SJSA1 (cell line): ENCODE results near the gene ZNF860. TPM values are rescaled to one million over a fixed set of nuclear protein-coding genes. Genes with fewer than 3 reads are reported as not detected.

Experiments
- DNase-seq, 2 experiments: peaks; one replicate each; pipeline ENCODE4 v3.0.0-alpha.2; 2015 to 2020; ENCODE audit warnings: low spot score in 2 of 2, low read depth in 1 of 2
- H3K27ac ChIP-seq: fragments of 250-450 bp; sonication (Bioruptor Pico); 2 replicates; pipeline ENCODE4 v1.5.1; 2020; ENCODE audit warnings: mild to moderate bottlenecking, moderate library complexity
- H3K27me3 ChIP-seq: fragments of 250-450 bp; sonication (Bioruptor Pico); replicated peaks from 2 replicates; pipeline ENCODE4 v1.5.1; 2020; ENCODE audit warnings: mild to moderate bottlenecking, moderate library complexity
- H3K36me3 ChIP-seq: fragments of 250-450 bp; sonication (Bioruptor Pico); 2 replicates; pipeline ENCODE4 v1.5.1; 2020; ENCODE audit warnings: mild to moderate bottlenecking
- H3K4me1 ChIP-seq: fragments of 250-450 bp; sonication (Bioruptor Pico); replicated peaks from 2 replicates; pipeline ENCODE4 v1.6.1; 2021; ENCODE audit warnings: mild to moderate bottlenecking
- H3K4me3 ChIP-seq: fragments of 250-450 bp; sonication (Bioruptor Pico); 2 replicates; pipeline ENCODE4 v1.5.1; 2020; ENCODE audit warnings: mild to moderate bottlenecking
- H3K9me3 ChIP-seq: fragments of 250-450 bp; sonication (Bioruptor Pico); replicated peaks from 2 replicates; pipeline ENCODE4 v1.5.1; 2020; ENCODE audit warnings: mild to moderate bottlenecking
- total RNA-seq: library from RNA; depleted of rRNA; stranded (reverse); fragments of >200 nt; shearing (Covaris generic); gene quantifications from 2 replicates; pipeline ENCODE4 v1.2.3, GENCODE V29; 2014; rRNA removed

ZNF860 gene
- total RNA-seq: 0.53 TPM in 1 of 2 replicates, not detected in the other

DNA sequence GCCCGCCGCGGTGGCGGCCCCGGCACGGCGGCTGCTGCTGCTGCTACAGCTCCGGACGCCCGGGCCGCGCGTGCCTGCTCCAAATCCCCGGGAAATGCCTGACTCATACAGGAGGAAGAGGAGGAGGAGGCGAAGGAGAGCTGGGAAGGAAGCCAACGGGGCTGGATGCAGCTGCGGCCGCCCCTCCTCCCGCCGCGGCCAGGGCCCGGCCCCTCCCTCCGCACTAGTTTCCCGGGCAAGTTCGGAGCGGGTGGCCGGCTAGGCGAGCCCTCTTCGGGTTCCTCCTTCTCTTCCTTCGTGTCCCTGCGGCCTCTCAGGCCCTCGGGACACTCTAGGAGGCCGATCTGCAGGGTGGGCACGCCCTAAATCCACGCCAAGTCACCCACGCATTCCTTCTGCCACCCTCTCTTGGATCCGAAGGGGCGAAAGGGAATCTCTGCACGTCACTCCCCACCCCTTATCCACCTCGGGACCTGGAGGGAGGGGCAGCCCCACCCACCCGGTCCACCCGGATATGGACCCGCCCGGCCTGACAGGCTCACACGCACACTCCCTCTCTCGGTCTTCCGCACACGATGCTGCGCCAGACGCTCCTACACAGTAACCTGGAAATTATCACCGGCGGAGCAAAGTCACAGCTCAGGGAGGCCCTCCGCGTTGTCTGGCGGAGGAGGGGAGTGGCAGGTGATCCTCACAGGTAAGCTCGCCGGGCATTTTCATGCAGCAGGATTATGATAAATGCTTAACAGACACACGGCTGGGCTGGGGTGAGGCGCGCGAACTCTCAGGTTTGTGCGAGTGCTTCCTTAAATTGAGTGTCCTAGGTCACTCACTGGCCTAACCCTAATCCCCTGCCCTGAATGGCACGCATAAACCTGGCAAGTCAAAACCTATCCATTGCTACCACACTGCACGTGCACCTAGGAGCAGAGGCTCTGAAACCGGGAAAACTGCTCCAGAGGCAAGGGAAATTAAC lies at the start of gene ZNF860, which contains the start of gene OSBPL10:
Gene ZNF860 (plus strand): TSS at position 545 of the 976 bp plus-strand sequence. CDS start 7,330 bp downstream, outside the sequence.
Gene OSBPL10 (minus strand): TSS at position 57 of the 976 bp plus-strand sequence. CDS start 83 bp downstream, outside the sequence.
- Histone ChIP-seq H3K4me1 (peaks cover 7% of the 10 kb centered on the region), H3K27ac (peak within 1 kb of the TSS; percentile 52), H3K27me3 (no peaks in the 10 kb centered on the region), H3K36me3 (no peaks in the 10 kb centered on the region), H3K9me3 (no peaks in the 10 kb centered on the region), H3K4me3 (peak within 1 kb of the TSS; percentile 74)
- peak; percentile 84 to 88 for DNase-seq

DNA sequence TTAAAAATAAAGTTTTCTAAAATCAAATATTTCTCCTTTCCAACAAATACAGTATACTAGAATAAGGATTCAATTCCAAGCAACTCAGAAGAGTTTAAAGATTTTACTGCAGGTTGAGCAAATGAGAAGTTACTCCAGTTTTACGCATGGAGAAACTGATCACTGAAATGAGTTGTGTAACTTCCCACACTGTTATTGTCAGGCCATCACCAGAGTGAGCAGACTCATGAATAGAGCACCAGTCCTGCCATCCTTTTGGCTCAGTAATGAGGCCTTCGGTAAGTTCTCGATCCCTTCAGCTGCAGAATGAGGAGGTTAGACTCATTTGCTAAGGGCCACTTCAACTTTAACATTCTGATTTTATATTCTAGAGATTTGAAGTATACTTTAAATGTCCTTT lies 48.6 kb upstream of the ZNF860 start:
- no peak for DNase-seq
- no peaks in the 10 kb centered on the region for H3K36me3 ChIP-seq
- H3K27ac ChIP-seq: no peak overlapping the region

DNA sequence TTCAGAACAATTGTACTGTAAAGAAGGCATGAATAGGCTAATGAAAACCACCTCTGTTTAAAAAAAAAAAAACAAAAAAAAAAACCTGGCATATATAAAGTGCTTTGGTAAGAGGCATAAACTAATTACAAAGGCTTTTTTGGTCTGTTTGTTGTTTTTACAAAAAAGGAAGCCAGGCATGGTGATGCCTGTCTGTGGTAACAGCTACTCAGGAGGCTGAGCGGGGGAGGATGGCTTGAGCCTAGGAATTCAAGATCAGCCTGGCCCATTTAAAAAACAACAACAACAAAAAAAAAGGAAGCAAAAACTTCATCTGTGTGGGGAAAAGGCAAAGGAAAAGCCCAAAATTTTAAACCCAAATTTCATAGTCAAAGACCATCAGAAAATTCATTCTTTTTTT lies 47.5 kb upstream of the ZNF860 start:
- Histone ChIP-seq H3K9me3 (no peaks in the 10 kb centered on the region), H3K4me1 (peaks cover 7% of the 10 kb centered on the region; the same call in 1 of the 2 replicates), H3K27ac (no peak overlapping the region), H3K27me3 (no peaks in the 10 kb centered on the region), H3K4me3 (no peak overlapping the region), H3K36me3 (no peaks in the 10 kb centered on the region)
- DNase-seq: peak; percentile 33 to 41

More for the DNA sequence above, 48.6 kb upstream of the ZNF860 start:
- Histone ChIP-seq H3K9me3 (no peaks in the 10 kb centered on the region), H3K4me1 (peaks cover 7% of the 10 kb centered on the region; the same call in 1 of the 2 replicates), H3K4me3 (no peak overlapping the region), H3K27me3 (no peaks in the 10 kb centered on the region)

DNA sequence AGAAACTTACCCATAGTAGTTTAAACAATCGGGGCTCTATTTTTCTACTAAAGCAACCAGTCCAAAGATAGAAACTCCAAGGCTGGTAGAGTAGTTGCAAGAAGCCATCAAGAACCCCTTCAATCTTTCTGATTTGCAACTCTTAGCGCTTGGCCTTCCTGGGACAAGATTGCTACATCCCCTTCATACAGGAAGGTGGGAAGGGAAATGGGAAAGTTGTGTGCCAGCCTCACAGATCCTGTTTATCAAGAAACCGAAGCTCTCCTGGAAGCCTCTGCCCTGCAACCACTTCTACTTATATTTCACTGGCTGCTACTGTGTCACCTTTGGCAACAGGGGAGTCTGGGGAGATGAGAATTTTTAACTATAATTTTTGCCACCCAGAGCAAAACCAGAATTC lies 46.7 kb upstream of the ZNF860 start:
- no peak for DNase-seq
- Histone ChIP-seq H3K27me3 (no peaks in the 10 kb centered on the region), H3K4me1 (peaks cover 7% of the 10 kb centered on the region; the same call in 1 of the 2 replicates), H3K36me3 (no peaks in the 10 kb centered on the region), H3K9me3 (no peaks in the 10 kb centered on the region), H3K27ac (no peak overlapping the region), H3K4me3 (no peak overlapping the region)

DNA sequence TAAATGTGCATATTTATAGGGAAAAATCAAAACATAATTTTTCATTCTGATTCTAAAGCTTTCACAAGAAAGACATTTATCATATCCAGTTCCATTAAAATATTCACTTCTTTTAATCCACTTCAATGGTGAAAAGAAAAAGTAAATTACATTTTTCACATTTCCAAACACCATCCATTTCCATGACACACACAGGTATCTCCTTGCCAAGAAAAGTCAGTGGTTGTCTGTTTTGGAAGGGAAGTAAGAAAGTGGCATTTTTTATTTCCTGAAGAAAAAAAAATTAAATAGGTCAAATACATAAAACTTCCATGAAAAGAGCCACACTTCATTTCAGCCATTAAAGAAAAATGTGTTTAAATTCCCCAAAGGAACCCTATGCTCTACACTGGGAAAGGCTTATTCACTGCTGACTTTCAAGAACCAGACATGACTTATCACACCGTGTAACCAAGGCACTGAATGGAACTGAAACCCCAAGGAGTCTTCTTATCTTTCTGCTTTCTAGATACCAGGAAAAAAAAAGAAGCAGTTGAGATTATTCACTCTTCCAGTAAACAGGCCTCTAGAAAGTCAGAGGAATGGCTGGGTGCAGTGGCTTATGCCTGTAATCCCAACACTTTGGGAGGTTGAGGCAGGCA lies 45.0 kb upstream of the ZNF860 start:
- Histone ChIP-seq H3K36me3 (no peaks in the 10 kb centered on the region), H3K9me3 (no peaks in the 10 kb centered on the region), H3K27me3 (no peaks in the 10 kb centered on the region), H3K4me3 (no peak overlapping the region), H3K27ac (no peak overlapping the region), H3K4me1 (peaks cover 10% of the 10 kb centered on the region; the same call in 1 of the 2 replicates)
- no peak for DNase-seq

DNA sequence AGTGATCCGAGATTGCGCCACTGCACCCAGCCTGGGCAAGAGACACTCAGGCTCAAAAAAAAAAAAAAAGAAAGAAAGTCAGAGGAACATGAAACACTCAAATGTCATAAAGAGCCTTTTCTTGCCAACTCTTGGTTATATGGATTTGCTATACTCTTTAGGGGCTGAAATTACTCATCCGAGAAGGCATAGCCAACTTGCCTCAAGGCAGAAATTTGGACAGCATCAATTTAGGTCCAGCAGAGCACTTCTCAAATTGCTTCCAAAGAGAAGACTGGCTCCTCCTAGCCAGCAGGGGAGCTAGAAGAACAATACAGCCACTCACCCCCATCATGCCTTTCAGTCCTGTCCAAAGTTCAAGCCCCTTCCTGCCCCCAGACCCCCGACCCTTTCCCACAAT lies 44.3 kb upstream of the ZNF860 start:
- Histone ChIP-seq H3K4me1 (peaks cover 10% of the 10 kb centered on the region; the same call in 1 of the 2 replicates), H3K4me3 (no peak overlapping the region), H3K27me3 (no peaks in the 10 kb centered on the region), H3K27ac (no peak overlapping the region), H3K9me3 (no peaks in the 10 kb centered on the region), H3K36me3 (no peaks in the 10 kb centered on the region)
- no peak for DNase-seq

DNA sequence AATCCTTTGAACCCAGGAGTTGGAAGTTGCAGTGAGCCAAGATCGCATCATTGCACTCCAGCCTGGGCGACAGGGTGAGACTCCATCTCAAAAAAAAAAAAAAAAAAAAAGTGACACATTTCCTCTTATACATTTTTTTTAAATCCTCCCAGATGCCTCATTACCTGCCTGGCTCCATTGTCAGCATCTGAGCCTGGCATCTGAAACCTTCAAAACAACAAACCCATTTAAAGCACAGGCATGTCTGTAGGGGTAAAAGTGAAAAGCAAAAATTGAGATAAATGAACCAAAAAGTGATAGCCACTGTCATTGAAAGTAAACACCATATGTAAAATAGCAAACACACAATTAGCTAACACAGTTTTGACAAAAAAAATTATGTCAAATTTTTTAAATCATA lies 39.1 kb upstream of the ZNF860 start:
- no peak for DNase-seq
- Histone ChIP-seq H3K36me3 (no peaks in the 10 kb centered on the region), H3K4me3 (no peak overlapping the region), H3K27ac (no peak overlapping the region), H3K27me3 (no peaks in the 10 kb centered on the region), H3K9me3 (no peaks in the 10 kb centered on the region), H3K4me1 (0 out of 2 replicates have a peak, but pooled peaks cover 3% of the 10 kb centered on the region)

DNA sequence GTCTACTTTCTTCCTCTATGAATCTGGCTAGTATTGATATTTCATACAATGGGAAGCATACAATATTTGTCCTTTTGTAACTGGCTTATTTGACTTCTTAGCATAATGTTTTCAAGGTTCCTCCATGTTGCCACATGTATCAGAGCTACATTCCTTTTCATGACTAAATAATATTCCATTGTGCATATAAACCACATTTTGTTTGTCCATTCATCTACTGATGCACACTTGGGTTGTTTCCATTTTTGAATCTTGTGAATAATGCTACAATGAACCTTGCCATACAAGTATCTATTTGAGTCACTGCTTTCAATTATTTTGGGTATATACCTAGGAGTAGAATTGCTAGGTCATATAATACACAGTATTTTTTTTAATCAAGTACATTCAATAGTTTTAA lies 38.5 kb upstream of the ZNF860 start:
- H3K27me3 ChIP-seq: no peaks in the 10 kb centered on the region
- no peaks in the 10 kb centered on the region for H3K9me3 ChIP-seq
- H3K4me1 ChIP-seq: 0 out of 2 replicates have a peak, but pooled peaks cover 3% of the 10 kb centered on the region
- H3K36me3 ChIP-seq: no peaks in the 10 kb centered on the region
- no peak overlapping the region for H3K27ac ChIP-seq
- no peak for DNase-seq
- H3K4me3 ChIP-seq: no peak overlapping the region

DNA sequence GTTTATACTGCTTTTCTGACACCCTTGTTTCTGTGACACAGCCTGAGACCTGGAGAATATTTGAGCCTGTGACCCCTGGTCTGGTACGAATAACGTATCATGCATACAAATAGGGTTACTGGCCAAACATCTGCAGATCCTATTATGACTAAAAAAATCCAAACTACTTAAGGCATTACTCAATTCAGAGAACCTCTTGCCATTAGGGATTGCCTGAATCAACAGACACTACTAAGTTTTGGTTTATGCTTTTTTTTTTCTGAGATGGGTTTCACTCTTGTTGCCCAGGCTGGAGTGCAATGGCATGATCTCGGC lies 35.9 kb upstream of the ZNF860 start:
- no peak for DNase-seq
- Histone ChIP-seq H3K4me3 (no peak overlapping the region), H3K27me3 (no peaks in the 10 kb centered on the region), H3K4me1 (0 out of 2 replicates have a peak, but pooled peaks cover 3% of the 10 kb centered on the region), H3K9me3 (no peaks in the 10 kb centered on the region), H3K36me3 (no peaks in the 10 kb centered on the region), H3K27ac (no peak overlapping the region)

DNA sequence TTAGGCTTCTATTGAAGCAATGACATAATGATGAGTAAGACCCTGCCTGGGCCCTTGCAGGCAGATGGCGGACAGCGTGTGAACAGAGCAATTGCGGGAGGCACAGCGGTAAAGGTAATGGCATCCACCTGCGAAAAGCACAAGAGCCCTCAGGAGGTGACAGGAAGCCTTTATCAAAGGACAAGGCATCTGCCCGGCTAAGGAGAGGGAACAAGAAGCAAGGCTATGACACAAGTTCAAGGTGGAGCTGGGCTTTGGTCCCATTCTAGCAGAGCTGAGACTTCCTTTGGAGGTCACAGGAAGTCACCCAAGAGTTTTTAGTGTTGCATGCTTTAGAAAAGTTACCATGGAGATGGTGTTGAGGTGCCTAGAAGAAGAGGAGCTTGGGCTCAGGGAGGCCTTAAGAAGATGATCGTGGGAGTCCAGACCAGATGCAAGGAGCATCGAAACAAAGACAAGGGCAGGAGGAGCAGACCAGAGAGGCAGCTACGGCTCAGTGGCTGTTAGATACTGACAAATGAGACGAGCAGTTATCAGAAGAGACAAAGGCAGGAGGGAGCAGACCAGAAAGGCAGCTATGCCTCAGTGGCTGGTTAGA lies 35.0 kb upstream of the ZNF860 start:
- Histone ChIP-seq H3K9me3 (no peaks in the 10 kb centered on the region), H3K4me3 (no peak overlapping the region), H3K27me3 (no peaks in the 10 kb centered on the region), H3K27ac (no peak overlapping the region), H3K36me3 (no peaks in the 10 kb centered on the region), H3K4me1 (no peaks in the 10 kb centered on the region)
- no peak for DNase-seq

DNA sequence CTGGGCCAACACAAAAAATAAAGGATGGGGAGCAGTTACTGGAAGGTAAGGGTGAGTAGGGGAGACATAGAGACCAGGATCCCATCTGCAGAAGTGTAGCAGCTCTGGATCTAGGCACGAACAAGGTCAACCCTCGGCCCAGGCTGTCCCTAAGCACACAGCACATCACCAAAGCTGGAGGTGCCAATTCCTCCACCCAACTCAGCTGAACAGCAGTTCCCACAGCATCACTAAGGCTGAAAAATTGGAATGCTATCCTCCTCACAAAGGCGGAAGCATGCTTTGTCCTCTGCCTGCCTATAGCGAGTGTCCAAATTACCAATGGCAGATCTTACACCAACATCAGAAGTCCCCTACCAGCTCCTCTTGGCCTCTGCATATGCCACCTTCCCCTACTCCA lies 34.4 kb upstream of the ZNF860 start:
- Histone ChIP-seq H3K36me3 (no peaks in the 10 kb centered on the region), H3K9me3 (no peaks in the 10 kb centered on the region), H3K27me3 (no peaks in the 10 kb centered on the region), H3K4me3 (no peak overlapping the region), H3K4me1 (no peaks in the 10 kb centered on the region), H3K27ac (no peak overlapping the region)
- DNase-seq: no peak

DNA sequence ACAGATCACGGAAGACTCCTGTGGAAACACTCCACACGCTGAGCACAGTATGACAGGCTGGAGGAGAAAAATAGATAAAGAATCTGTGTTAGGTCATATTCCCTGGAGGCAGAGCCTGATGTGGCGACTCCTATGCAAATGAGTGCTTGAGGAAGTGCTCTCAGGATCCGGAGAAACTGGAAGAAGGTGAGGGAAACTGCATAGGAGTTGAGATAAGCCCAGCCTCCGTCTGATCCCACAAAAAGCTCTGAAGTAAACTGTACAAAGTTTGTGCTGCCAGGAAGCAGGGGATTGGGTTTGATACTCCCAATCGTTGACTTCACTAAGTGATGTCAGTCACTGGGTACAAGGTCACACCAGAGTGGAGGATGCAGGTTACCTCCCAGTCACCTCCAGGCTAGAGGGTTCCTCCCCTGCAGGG lies 33.9 kb upstream of the ZNF860 start:
- Histone ChIP-seq H3K4me1 (no peaks in the 10 kb centered on the region), H3K36me3 (no peaks in the 10 kb centered on the region), H3K9me3 (no peaks in the 10 kb centered on the region), H3K27ac (no peak overlapping the region), H3K4me3 (no peak overlapping the region), H3K27me3 (no peaks in the 10 kb centered on the region)
- no peak for DNase-seq

DNA sequence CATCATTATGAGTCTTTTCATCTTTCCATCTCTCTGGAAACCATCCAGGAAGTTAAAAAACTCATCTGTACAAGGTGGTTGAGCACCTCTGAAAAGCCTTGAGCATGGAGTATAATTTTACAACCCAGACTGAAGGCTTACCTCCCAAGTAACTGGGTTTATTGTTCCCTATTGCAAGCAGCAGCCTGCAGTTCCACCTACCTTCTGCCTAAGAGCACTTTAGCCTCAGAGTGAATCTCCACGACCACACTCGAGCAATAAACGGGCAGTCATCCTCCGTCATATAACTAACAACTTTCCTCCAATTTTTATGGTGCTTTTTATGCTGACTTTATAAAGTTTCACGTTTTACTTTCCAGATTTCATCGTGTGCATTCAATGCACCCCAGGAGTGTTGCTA lies 33.3 kb upstream of the ZNF860 start:
- Histone ChIP-seq H3K9me3 (no peaks in the 10 kb centered on the region), H3K4me1 (no peaks in the 10 kb centered on the region), H3K4me3 (no peak overlapping the region), H3K27me3 (no peaks in the 10 kb centered on the region), H3K36me3 (no peaks in the 10 kb centered on the region), H3K27ac (no peak overlapping the region)
- no peak for DNase-seq
